OCI-LY3 (cell line): ENCODE data around the gene ARL6IP4.

Experiments
- H2AFZ ChIP-seq: fragments of 200-600, 300-600 bp; shearing (Covaris generic); 2 replicates; pipeline ENCODE4 v1.6.0; 2014; ENCODE audit warnings: antibody characterized with exemption, low read depth, low read length
- H3K27ac ChIP-seq: fragments of 200-600, 300-600 bp; sonication (generic); 2 replicates; pipeline ENCODE4 v1.5.1; 2014; ENCODE audit warnings: mild to moderate bottlenecking, low read length, moderate library complexity, mixed read lengths
- H3K27me3 ChIP-seq: fragments of 200-600, 300-600 bp; sonication (generic); 2 replicates; pipeline ENCODE4 v1.6.1; 2014; ENCODE audit warnings: low read depth, low read length, mixed read lengths
- H3K36me3 ChIP-seq: fragments of 200-600, 300-600 bp; sonication (generic); replicated peaks from 2 replicates; pipeline ENCODE3; 2014; ENCODE audit warnings: low read depth, low read length, mixed read lengths
- H3K4me1 ChIP-seq: fragments of 300-600, 200-600 bp; sonication (generic); 2 replicates; pipeline ENCODE4 v1.6.1; 2014; ENCODE audit warnings: low read length, mixed read lengths
- H3K4me2 ChIP-seq: fragments of 200-600, 300-600 bp; sonication (generic); 2 replicates; pipeline ENCODE4 v1.6.1; 2014; ENCODE audit warnings: low read length, mixed read lengths
- H3K4me3 ChIP-seq: fragments of 300-600, 200-600 bp; sonication (generic); 2 replicates; pipeline ENCODE4 v1.5.1; 2014; ENCODE audit warnings: antibody characterized with exemption, mild to moderate bottlenecking, low read length, moderate library complexity
- H3K79me2 ChIP-seq: fragments of 300-600, 200-600 bp; shearing (Covaris generic); 2 replicates; pipeline ENCODE4 v1.6.1; 2014; ENCODE audit warnings: mild to moderate bottlenecking, low read length, mixed read lengths
- H3K9ac ChIP-seq: fragments of 300-600, 200-600 bp; shearing (Covaris generic); 2 replicates; pipeline ENCODE4 v1.6.0; 2014; ENCODE audit warnings: mild to moderate bottlenecking, low read length, moderate library complexity
- H3K9me3 ChIP-seq: fragments of 200-600, 300-600 bp; shearing (Covaris generic); 2 replicates; pipeline ENCODE4 v1.6.1; 2014; ENCODE audit warnings: low read length, mixed read lengths; ENCODE audit not compliant: insufficient read depth
- H4K20me1 ChIP-seq: fragments of 200-600, 300-600 bp; sonication (generic); 2 replicates; pipeline ENCODE4 v1.6.1; 2016; ENCODE audit warnings: low read length, mixed read lengths; ENCODE audit not compliant: insufficient read depth
- CTCF ChIP-seq: fragments of 200-600, 300-600 bp; sonication (generic); IDR thresholded peaks from 2 replicates; pipeline ENCODE4 v1.5.1; 2014; ENCODE audit warnings: antibody characterized with exemption, low read length, low read depth
- EZH2phosphoT487 ChIP-seq: fragments of 200-600 bp; shearing (Covaris generic); IDR thresholded peaks from 2 replicates; pipeline ENCODE4 v1.6.1; 2018; ENCODE audit warnings: antibody characterized with exemption, mixed run types, low read depth

The ARL6IP4 gene

DNA sequence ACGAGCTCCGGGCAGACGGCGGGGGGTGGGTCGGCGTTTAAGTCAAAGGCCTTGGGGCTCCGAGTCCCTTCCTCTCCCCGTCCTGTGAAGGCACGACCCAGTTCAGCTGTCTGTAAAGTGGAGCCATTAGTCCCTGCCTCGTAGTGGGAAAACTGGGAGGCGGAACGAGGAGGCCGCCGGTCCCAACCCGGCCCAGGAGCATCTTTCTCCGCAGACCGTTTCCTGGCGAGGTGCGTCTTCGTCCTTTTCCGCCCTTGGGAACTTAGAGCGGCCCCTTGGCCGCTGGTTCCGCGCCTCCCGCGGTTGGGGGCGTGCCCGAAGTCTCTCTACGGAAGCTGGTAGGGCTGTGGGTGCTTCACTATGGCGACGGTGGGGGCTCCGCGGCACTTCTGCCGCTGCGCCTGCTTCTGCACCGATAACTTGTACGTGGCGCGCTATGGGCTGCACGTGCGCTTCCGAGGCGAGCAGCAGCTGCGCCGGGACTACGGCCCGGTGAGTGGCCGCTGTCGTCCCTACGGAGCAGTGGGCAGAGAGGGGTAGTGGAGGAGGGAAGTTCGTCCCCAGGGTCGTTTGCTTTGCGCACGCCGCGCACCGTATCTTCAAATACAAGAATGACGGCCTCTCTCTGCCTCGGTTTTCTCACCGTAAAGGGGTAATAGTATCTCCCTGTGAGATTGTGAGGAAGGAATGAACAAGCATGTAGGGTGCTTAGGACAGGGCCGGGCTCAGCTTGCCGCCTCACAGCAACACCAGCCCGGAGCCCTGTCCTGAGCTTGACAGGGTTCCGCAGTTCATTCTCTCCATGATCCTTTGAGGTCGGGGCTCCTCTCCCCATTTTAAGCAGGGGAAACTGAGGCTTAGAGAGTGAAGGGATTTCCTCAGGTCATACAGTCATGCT is 5.3 kb upstream of the ARL6IP4 start, which contains the start of gene OGFOD2:
Gene OGFOD2, plus strand, starts transcription at position 353 of the 898 bp plus-strand sequence. Its CDS starts 8 bp downstream, at position 361.
- H3K9ac ChIP-seq: peak within 1 kb of the TSS; percentile 99

GRCh38 chr12:122975790-122976647 is 4.5 kb upstream of the ARL6IP4 start:
- Histone ChIP-seq H3K27me3 (no peaks in the 10 kb centered on the region), H3K36me3 (no peaks in the 10 kb centered on the region), H3K4me2 (peak overlapping the region; percentile 97), H3K79me2 (peaks cover 24% of the 10 kb centered on the region), H3K27ac (peak overlapping the region; percentile 89; the same call in 1 of the 2 replicates), H2AFZ (no peak overlapping the region), H3K4me3 (peak overlapping the region; percentile 89), H3K9me3 (no peaks in the 10 kb centered on the region), H3K9ac (peak overlapping the region; percentile 99), H3K4me1 (peaks cover 16% of the 10 kb centered on the region), H4K20me1 (no peaks in the 10 kb centered on the region)
- no peak for TF ChIP-seq CTCF
- TF ChIP-seq EZH2phosphoT487: no peak

More for the DNA sequence above, 5.3 kb upstream of the ARL6IP4 start, which contains the start of gene OGFOD2:
- peak within 1 kb of the TSS; percentile 97 for H3K4me2 ChIP-seq
- no peaks in the 10 kb centered on the region for H4K20me1 ChIP-seq
- H3K4me1 ChIP-seq: peaks cover 16% of the 10 kb centered on the region
- TF ChIP-seq EZH2phosphoT487: no peak
- no peak for TF ChIP-seq CTCF
- H3K9me3 ChIP-seq: no peaks in the 10 kb centered on the region
- H3K27me3 ChIP-seq: no peaks in the 10 kb centered on the region
- peak within 1 kb of the TSS; percentile 98 for H2AFZ ChIP-seq
- H3K27ac ChIP-seq: peak within 1 kb of the TSS; percentile 89
- H3K79me2 ChIP-seq: peaks cover 17% of the 10 kb centered on the region
- H3K36me3 ChIP-seq: no peaks in the 10 kb centered on the region
- H3K4me3 ChIP-seq: peak within 1 kb of the TSS; percentile 89

GRCh38 chr12:122976648-122976975 is 3.9 kb upstream of the ARL6IP4 start:
- Histone ChIP-seq H2AFZ (no peak overlapping the region), H3K4me2 (no peak overlapping the region), H4K20me1 (peaks cover 3% of the 10 kb centered on the region; the same call in 1 of the 2 replicates), H3K27me3 (no peaks in the 10 kb centered on the region), H3K27ac (no peak overlapping the region), H3K79me2 (peaks cover 29% of the 10 kb centered on the region), H3K4me3 (no peak overlapping the region), H3K4me1 (peaks cover 18% of the 10 kb centered on the region), H3K9me3 (no peaks in the 10 kb centered on the region), H3K36me3 (no peaks in the 10 kb centered on the region), H3K9ac (no peak overlapping the region)
- TF ChIP-seq CTCF (no peak), EZH2phosphoT487 (no peak)

- Histone ChIP-seq H3K4me3 (no peak overlapping the region), H3K9ac (no peak overlapping the region), H3K4me1 (peaks cover 23% of the 10 kb centered on the region), H3K79me2 (peaks cover 35% of the 10 kb centered on the region), H3K9me3 (no peaks in the 10 kb centered on the region), H3K27ac (no peak overlapping the region), H3K4me2 (no peak overlapping the region), H4K20me1 (peaks cover 8% of the 10 kb centered on the region), H2AFZ (no peak overlapping the region), H3K27me3 (no peaks in the 10 kb centered on the region), H3K36me3 (peaks cover 4% of the 10 kb centered on the region)
- no peak for TF ChIP-seq EZH2phosphoT487
- TF ChIP-seq CTCF: no peak
These were observed 3.3 kb upstream of the ARL6IP4 start for GRCh38 chr12:122977153-122977552.
